Endothelial cell of umbilical vein (primary cell): Measurements from ENCODE around the gene HAPLN1. TPM values are rescaled to one million over a fixed set of nuclear protein-coding genes. Genes with fewer than 3 reads are reported as not detected.

ENCODE experiments used
- BruUV-seq: library from RNA; stranded (reverse); fragments of 400-500 nt; replicated peaks from 2 replicates; lab custom pipeline; 2021; lab: Mats Ljungman, UMichigan
- CTCF ChIA-PET: fragments of 300-600, 350-600 bp; sonication (Branson Sonifier 250); formaldehyde crosslinking; loops from one replicate; lab custom pipeline; 2021; ENCODE audit warnings: antibody characterized with exemption, inconsistent platforms; lab: Charles Lee
- POLR2A ChIA-PET: fragments of 300-600, 350-600 bp; sonication (Branson Sonifier 250); formaldehyde crosslinking; loops from one replicate; lab custom pipeline; 2021; ENCODE audit warnings: antibody characterized with exemption, inconsistent platforms; lab: Charles Lee
- DNase-seq: peaks from one replicate; pipeline ENCODE4 v3.0.0-alpha.2; 2011; ENCODE audit warnings: low read depth, low spot score
- FAIRE-seq: peaks from 2 replicates; lab custom pipeline; 2011; peaks lifted over from hg19 to GRCh38; lab: Jason Lieb, UNC
- H2AFZ ChIP-seq: 2 replicates; pipeline ENCODE4 v1.6.0; 2012; ENCODE audit warnings: low read depth, low read length, control low read depth, inconsistent platforms
- H3K27ac ChIP-seq: 2 replicates; pipeline ENCODE4 v1.5.1; 2011; ENCODE audit warnings: low read depth, mild to moderate bottlenecking, control low read depth, low read length, moderate library complexity; ENCODE audit not compliant: insufficient read depth
- H3K27me3 ChIP-seq, 2 experiments: 2 replicates each; pipeline versions ENCODE4 v1.6.0 to v1.6.1; 2011; ENCODE audit warnings: low read length in 2 of 2, mixed read lengths in 1 of 2; ENCODE audit not compliant: control insufficient read depth in 2 of 2, insufficient read depth in 2 of 2
- H3K36me3 ChIP-seq, 2 experiments: 2 replicates in 1 of 2; 3 replicates in 1 of 2; pipeline ENCODE4 v1.5.1; 2011; ENCODE audit warnings: low read length in 2 of 2, mild to moderate bottlenecking in 1 of 2, moderate library complexity in 1 of 2; ENCODE audit not compliant: control insufficient read depth in 2 of 2, insufficient read depth in 2 of 2; ENCODE audit errors: extremely low read depth in 1 of 2
- H3K4me1 ChIP-seq: 3 replicates; pipeline ENCODE4 v1.5.1; 2011; ENCODE audit warnings: mild to moderate bottlenecking, low read length; ENCODE audit not compliant: control insufficient read depth, insufficient read depth; ENCODE audit errors: extremely low read depth
- H3K4me2 ChIP-seq: 2 replicates; pipeline ENCODE4 v1.6.1; 2011; ENCODE audit warnings: low read length, control low read depth, mixed read lengths; ENCODE audit not compliant: insufficient read depth
- H3K4me3 ChIP-seq, 3 experiments: fragments of 200-600 bp in 1 of 3; sonication (generic), shearing (Covaris generic) in 1 of 3; replicated peaks in 1 of 3; 2 replicates each; pipeline ENCODE4 v1.5.1; 2011 to 2016; ENCODE audit warnings: control low read depth in 3 of 3, low read length in 3 of 3, mild to moderate bottlenecking in 2 of 3, inconsistent platforms in 1 of 3, low read depth in 1 of 3, moderate library complexity in 1 of 3; ENCODE audit not compliant: insufficient read depth in 1 of 3
- H3K79me2 ChIP-seq: 2 replicates; pipeline ENCODE4 v1.6.0; 2012; ENCODE audit warnings: low read length, inconsistent platforms; ENCODE audit not compliant: control insufficient read depth, insufficient read depth
- H3K9ac ChIP-seq: replicated peaks from 2 replicates; pipeline ENCODE3; 2011; ENCODE audit warnings: low read length, control low read depth; ENCODE audit not compliant: insufficient read depth; ENCODE audit errors: extremely low read depth
- H3K9me1 ChIP-seq: replicated peaks from 3 replicates; pipeline ENCODE4 v1.6.0; 2011; ENCODE audit warnings: mild to moderate bottlenecking, low read length; ENCODE audit not compliant: control insufficient read depth, insufficient read depth; ENCODE audit errors: extremely low read depth
- H3K9me3 ChIP-seq: replicated peaks from 2 replicates; pipeline ENCODE4 v1.5.1; 2012; ENCODE audit warnings: low read length, inconsistent platforms; ENCODE audit not compliant: control insufficient read depth, insufficient read depth
- H4K20me1 ChIP-seq: replicated peaks from 2 replicates; pipeline ENCODE3; 2011; ENCODE audit warnings: mild to moderate bottlenecking, low read length; ENCODE audit not compliant: control insufficient read depth, insufficient read depth; ENCODE audit errors: extremely low read depth
- EZH2 ChIP-seq: IDR thresholded peaks from 2 replicates; pipeline ENCODE4 v1.6.1; 2012; ENCODE audit warnings: borderline replicate concordance, low read depth, mild to moderate bottlenecking, moderate library complexity, low read length, inconsistent platforms; ENCODE audit not compliant: severe bottlenecking
- FOS ChIP-seq: IDR thresholded peaks from 2 replicates; pipeline ENCODE4 v1.6.1; 2011; ENCODE audit warnings: mild to moderate bottlenecking, low read length, moderate library complexity, borderline replicate concordance; ENCODE audit not compliant: insufficient read depth
- GATA2 ChIP-seq: IDR thresholded peaks from 2 replicates; pipeline ENCODE4 v1.7.0; 2011; ENCODE audit warnings: low read depth, mild to moderate bottlenecking, moderate library complexity, mixed read lengths, low read length; ENCODE audit not compliant: insufficient read length, insufficient read depth
- JUN ChIP-seq: IDR thresholded peaks from 2 replicates; pipeline ENCODE4 v1.6.1; 2011; ENCODE audit warnings: borderline replicate concordance, low read depth; ENCODE audit not compliant: insufficient read length, insufficient read depth
- MAX ChIP-seq: IDR thresholded peaks from 2 replicates; pipeline ENCODE4 v1.6.1; 2011; ENCODE audit not compliant: insufficient read depth, insufficient read length
- MYC ChIP-seq: IDR thresholded peaks from one replicate; pipeline ENCODE4 v1.6.1; 2011; ENCODE audit warnings: mild to moderate bottlenecking, low read depth, low read length
- POLR2A ChIP-seq: IDR thresholded peaks from 2 replicates; pipeline ENCODE4 v1.6.1; 2012; ENCODE audit warnings: low read depth, mild to moderate bottlenecking, control low read depth, low read length
- POLR2AphosphoS5 ChIP-seq: IDR thresholded peaks from 2 replicates; pipeline ENCODE4 v1.6.1; 2012; ENCODE audit warnings: low read depth, mild to moderate bottlenecking, control low read depth, low read length, moderate library complexity; ENCODE audit not compliant: insufficient read depth
- dilution Hi-C: fragments of 300-500 bp; cut with MboI; formaldehyde crosslinking; loops from one replicate; pipeline ENCODE4 v1.15.0; 2019; ENCODE audit warnings: low sequenced_read_pairs; ENCODE audit not compliant: extremely low pct_ligation_motif_present
- intact Hi-C: fragments of 100-400 bp; cut with micrococcal nuclease; formaldehyde crosslinking; loops from one replicate; pipeline ENCODE4 v1.10.0; 2022
- polyA plus RNA-seq, 4 experiments: library from polyadenylated mRNA; depleted of rRNA in 3 of 4; stranded (reverse) in 3 of 4; unstranded in 1 of 4; fragments of >200 nt; gene quantifications; 2 replicates each; pipeline versions ENCODE4 v1.2.1 to v1.2.3, GENCODE V29; 2011 to 2012; ENCODE audit warnings: missing spikeins in 1 of 4
- total RNA-seq: library from RNA; stranded (reverse); gene quantifications from 2 replicates; pipeline ENCODE4 v1.2.3, GENCODE V29; 2021
- TF ChIP-seq, protein P1 (sequence below), 2 donors: IDR thresholded peaks; 1 replicate in 1 of 2; 2 replicates in 1 of 2; pipeline ENCODE4 v1.5.1; 2011; ENCODE audit warnings: low read length in 2 of 2, mild to moderate bottlenecking in 2 of 2, moderate library complexity in 2 of 2, control low read depth in 1 of 2, inconsistent platforms in 1 of 2, low read depth in 1 of 2; ENCODE audit not compliant: insufficient read depth in 1 of 2; ENCODE audit errors: extremely low read depth in 1 of 2

HAPLN1 gene
- total and polyA plus RNA-seq, 2 donors (not counting 3 experiments of a cell fraction or from before 2014, with no cell fraction given): 0.04 TPM; not detected in 1

GRCh38 chr5:83724935-83725334, 4.3 kb upstream of the HAPLN1 start:
- Histone ChIP-seq H4K20me1 (no peaks in the 10 kb centered on the region), H3K4me3 (no peak overlapping the region), H3K36me3 (no peaks in the 10 kb centered on the region), H3K79me2 (no peaks in the 10 kb centered on the region), H3K9me3 (no peaks in the 10 kb centered on the region), H3K4me1 (peaks cover 4% of the 10 kb centered on the region), H3K4me2 (no peak overlapping the region), H3K9ac (no peak overlapping the region), H3K27me3 (peaks cover 0 to 6% of the 10 kb centered on the region in 2 experiments), H3K9me1 (no peaks in the 10 kb centered on the region), H3K27ac (no peak overlapping the region), H2AFZ (no peak overlapping the region)
- BruUV-seq: no TSS peak
- TF ChIP-seq GATA2 (no peak), POLR2A (no peak), MAX (no peak), MYC (no peak), POLR2AphosphoS5 (no peak), JUN (no peak), EZH2 (no peak), FOS (no peak)
- TF ChIP-seq, protein P1, sequence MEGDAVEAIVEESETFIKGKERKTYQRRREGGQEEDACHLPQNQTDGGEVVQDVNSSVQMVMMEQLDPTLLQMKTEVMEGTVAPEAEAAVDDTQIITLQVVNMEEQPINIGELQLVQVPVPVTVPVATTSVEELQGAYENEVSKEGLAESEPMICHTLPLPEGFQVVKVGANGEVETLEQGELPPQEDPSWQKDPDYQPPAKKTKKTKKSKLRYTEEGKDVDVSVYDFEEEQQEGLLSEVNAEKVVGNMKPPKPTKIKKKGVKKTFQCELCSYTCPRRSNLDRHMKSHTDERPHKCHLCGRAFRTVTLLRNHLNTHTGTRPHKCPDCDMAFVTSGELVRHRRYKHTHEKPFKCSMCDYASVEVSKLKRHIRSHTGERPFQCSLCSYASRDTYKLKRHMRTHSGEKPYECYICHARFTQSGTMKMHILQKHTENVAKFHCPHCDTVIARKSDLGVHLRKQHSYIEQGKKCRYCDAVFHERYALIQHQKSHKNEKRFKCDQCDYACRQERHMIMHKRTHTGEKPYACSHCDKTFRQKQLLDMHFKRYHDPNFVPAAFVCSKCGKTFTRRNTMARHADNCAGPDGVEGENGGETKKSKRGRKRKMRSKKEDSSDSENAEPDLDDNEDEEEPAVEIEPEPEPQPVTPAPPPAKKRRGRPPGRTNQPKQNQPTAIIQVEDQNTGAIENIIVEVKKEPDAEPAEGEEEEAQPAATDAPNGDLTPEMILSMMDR (IDR thresholded peaks at IDR 0.05; ENCODE audit: extremely low read depth in 1 of 2, insufficient read depth in 1 of 2, low read depth in 1 of 2, low read length in 2 of 2): no peak
- FAIRE-seq: no peak
- ChIA-PET POLR2A (no interaction called here), CTCF (no interaction called here)
- dilution Hi-C loops (no loop called here), intact Hi-C loops (loop anchor here (5.0 kb wide), 2 partner anchors 307 to 362 kb away; no protein-coding TSS in a partner anchor)
- DNase-seq: peak; percentile 20
